ENCODE results near the gene KANK4.

KANK4 gene

DNA sequence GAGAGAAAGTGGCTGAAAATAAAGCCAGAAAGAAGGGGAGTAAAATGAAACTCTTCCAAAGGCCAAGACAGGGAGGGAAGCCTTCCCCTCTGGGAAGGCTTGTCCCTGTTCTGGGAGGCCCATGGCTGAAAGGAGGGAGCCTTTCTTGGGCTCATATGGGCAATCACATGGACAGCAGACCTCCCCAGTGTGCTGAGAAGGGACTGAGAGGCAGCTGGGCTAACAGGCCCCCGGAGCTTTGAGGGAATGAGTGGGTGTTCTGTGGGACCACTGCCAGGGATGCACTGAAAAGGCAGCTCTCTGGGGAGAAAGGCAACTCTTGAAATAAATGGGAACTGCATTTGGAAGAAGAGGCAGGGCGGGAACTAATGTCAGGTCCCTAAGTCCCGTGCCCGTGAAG, 39.1 kb downstream of the KANK4 start:
- H3K4me2 ChIP-seq (ENCODE audit: insufficient read depth, low read length, poor library complexity, severe bottlenecking) = no peak overlapping the region
- no peak overlapping the region for H3K18ac ChIP-seq (ENCODE audit: low read length)
- H4K8ac ChIP-seq (ENCODE audit: low read depth, low read length) = no peak overlapping the region
- no peak overlapping the region for H2BK15ac ChIP-seq (ENCODE audit: low read length)
- H3K23ac ChIP-seq (ENCODE audit: low read depth, low read length, poor library complexity) = no peak overlapping the region
- H2BK12ac ChIP-seq (ENCODE audit: low read length) = no peak overlapping the region
- no peak overlapping the region for H2AK5ac ChIP-seq (ENCODE audit: low read depth, low read length)
- peaks cover 0 to 13% (median 2%) of the 10 kb centered on the region in 3 experiments for H3K27me3 ChIP-seq (ENCODE audit: control insufficient read depth in 3 of 3, insufficient read depth in 3 of 3, low read depth in 1 of 3, low read length in 3 of 3)
- WGBS, 2 donors (ENCODE audit: extremely low coverage in 2 of 2, insufficient read length in 2 of 2, insufficient replicate concordance in 1 of 2) = no CpG with 5 or more reads among the region's 4 CpGs
- H2AFZ ChIP-seq (ENCODE audit: low read length) = no peak overlapping the region
- no peaks in the 10 kb centered on the region for H3K79me1 ChIP-seq (ENCODE audit: low read depth, low read length)
- H4K91ac ChIP-seq (ENCODE audit: low read depth, low read length, poor library complexity) = no peak overlapping the region
- H3K36me3 ChIP-seq (replicated peaks in 1 of 2; ENCODE audit: control insufficient read depth in 2 of 2, insufficient read depth in 2 of 2, low read length in 2 of 2) = no peaks in the 10 kb centered on the region
- no peak overlapping the region for H3K9ac ChIP-seq (ENCODE audit: low read depth, low read length, poor library complexity)
- no peak overlapping the region for H3K4ac ChIP-seq (ENCODE audit: low read length)
- H2BK5ac ChIP-seq (ENCODE audit: low read length) = no peak overlapping the region
- peaks cover 0 to 3% of the 10 kb centered on the region in 2 donors for H3K9me3 ChIP-seq (replicated peaks in 1 of 2; ENCODE audit: control insufficient read depth in 2 of 2, insufficient read depth in 1 of 2, low read depth in 1 of 2, low read length in 2 of 2)
- H3K4me3 ChIP-seq (ENCODE audit: low read length in 2 of 2) = no peak overlapping the region
- H3K14ac ChIP-seq (ENCODE audit: low read length) = no peak overlapping the region
- no peak overlapping the region for H2BK120ac ChIP-seq (ENCODE audit: low read depth, low read length)
- peaks cover 0 to 23% of the 10 kb centered on the region in 2 donors for H3K4me1 ChIP-seq (ENCODE audit: control insufficient read depth in 2 of 2, insufficient read depth in 1 of 2, low read depth in 1 of 2, low read length in 2 of 2)
- no peak for DNase-seq (ENCODE audit: low spot score)
- no peak overlapping the region for H3K27ac ChIP-seq (replicated peaks; ENCODE audit: low read length)

DNA sequence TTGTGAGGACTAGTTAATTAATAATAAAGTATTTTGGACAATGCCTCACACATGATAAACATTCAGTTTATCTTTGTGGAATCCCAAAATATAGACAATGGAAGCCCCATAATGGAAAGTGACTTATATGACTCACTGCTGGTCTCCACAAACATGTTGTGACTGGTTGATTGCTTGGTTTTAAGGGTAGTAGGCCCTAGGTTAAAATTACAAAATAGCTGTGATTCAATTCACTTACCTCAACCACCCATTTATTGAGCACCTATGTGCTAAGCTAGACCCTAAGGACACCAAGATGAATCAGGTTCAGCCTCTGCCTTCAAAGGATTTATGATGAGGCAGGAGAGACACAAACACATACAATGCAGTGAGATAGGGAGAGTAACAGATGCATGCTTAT, 42.4 kb downstream of the KANK4 start:
- peaks cover 0 to 16% of the 10 kb centered on the region in 2 donors for H3K4me1 ChIP-seq (ENCODE audit: control insufficient read depth in 2 of 2, insufficient read depth in 1 of 2, low read depth in 1 of 2, low read length in 2 of 2)
- DNase-seq (ENCODE audit: low spot score) = no peak
- peaks cover 0 to 3% of the 10 kb centered on the region in 2 donors for H3K9me3 ChIP-seq (replicated peaks in 1 of 2; ENCODE audit: control insufficient read depth in 2 of 2, insufficient read depth in 1 of 2, low read depth in 1 of 2, low read length in 2 of 2)
- H2BK5ac ChIP-seq (ENCODE audit: low read length) = no peak overlapping the region
- no peak overlapping the region for H2BK15ac ChIP-seq (ENCODE audit: low read length)
- H2BK12ac ChIP-seq (ENCODE audit: low read length) = no peak overlapping the region
- H3K27me3 ChIP-seq (ENCODE audit: control insufficient read depth in 3 of 3, insufficient read depth in 3 of 3, low read depth in 1 of 3, low read length in 3 of 3) = no peaks in the 10 kb centered on the region
- H3K9ac ChIP-seq (ENCODE audit: low read depth, low read length, poor library complexity) = no peak overlapping the region
- no peak overlapping the region for H2BK120ac ChIP-seq (ENCODE audit: low read depth, low read length)
- H3K4me2 ChIP-seq (ENCODE audit: insufficient read depth, low read length, poor library complexity, severe bottlenecking) = no peak overlapping the region
- H4K8ac ChIP-seq (ENCODE audit: low read depth, low read length) = no peak overlapping the region
- H3K14ac ChIP-seq (ENCODE audit: low read length) = no peak overlapping the region
- no peak overlapping the region for H3K4me3 ChIP-seq (ENCODE audit: low read length in 2 of 2)
- H2AK5ac ChIP-seq (ENCODE audit: low read depth, low read length) = no peak overlapping the region
- H4K91ac ChIP-seq (ENCODE audit: low read depth, low read length, poor library complexity) = no peak overlapping the region
- no peaks in the 10 kb centered on the region for H3K36me3 ChIP-seq (replicated peaks in 1 of 2; ENCODE audit: control insufficient read depth in 2 of 2, insufficient read depth in 2 of 2, low read length in 2 of 2)
- H3K27ac ChIP-seq (replicated peaks; ENCODE audit: low read length) = no peak overlapping the region
- H2AFZ ChIP-seq (ENCODE audit: low read length) = no peak overlapping the region
- no peaks in the 10 kb centered on the region for H3K79me1 ChIP-seq (ENCODE audit: low read depth, low read length)
- no peak overlapping the region for H3K18ac ChIP-seq (ENCODE audit: low read length)
- no peak overlapping the region for H3K4ac ChIP-seq (ENCODE audit: low read length)
- H3K23ac ChIP-seq (ENCODE audit: low read depth, low read length, poor library complexity) = no peak overlapping the region

DNA sequence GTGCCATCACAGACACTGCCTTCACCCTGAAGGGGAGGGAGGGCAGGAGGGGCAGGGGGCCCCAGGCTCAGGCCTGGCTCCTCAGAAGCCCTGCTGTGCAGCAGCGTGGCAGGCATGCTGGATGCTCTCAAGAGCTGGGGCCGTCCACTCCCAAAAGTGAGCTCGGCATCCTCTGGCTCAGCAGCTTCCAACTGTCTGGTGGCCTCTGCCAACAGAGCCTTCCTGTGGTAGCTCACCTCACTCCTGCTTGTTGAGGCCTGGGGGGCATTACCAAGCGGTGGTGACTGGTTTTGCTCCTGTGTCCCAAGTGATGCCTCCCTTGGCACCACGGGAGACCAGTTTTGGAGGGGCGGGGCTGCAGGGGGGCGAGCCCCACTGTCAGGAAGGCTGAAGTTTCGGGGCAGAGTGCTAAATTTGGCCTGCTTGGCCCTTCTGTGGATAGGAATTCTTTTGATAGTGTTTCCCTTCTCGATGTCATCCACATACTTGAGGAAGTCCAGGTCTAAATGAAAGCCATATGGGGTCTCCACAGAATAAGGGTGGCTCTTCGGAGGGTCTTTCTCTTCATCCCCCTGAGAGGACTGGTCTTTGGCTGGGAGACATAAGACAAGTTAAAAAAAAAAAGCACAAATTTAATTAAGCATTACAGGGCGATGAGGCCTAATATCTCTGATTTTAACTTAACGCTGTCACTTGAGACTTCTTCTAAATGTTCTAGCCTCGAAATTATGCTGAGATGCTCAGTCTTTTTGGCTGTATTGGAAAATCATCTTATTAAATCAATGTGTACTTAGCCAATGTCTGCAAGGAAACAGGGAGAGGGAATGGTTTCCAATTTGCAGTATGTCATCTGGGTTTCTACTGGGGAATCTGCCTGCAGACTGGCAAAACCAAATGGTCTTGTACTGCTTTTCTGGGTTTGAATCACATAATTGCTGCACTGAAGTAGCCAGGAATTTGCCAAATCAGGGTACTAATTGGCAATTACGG, 44.4 kb downstream of the KANK4 start:
- Histone ChIP-seq H2BK5ac (ENCODE audit: low read length) (peak overlapping the region; percentile 42), H3K79me1 (ENCODE audit: low read depth, low read length) (no peaks in the 10 kb centered on the region), H3K18ac (ENCODE audit: low read length) (peak overlapping the region; percentile 40), H3K4me1 (ENCODE audit: control insufficient read depth in 2 of 2, insufficient read depth in 1 of 2, low read depth in 1 of 2, low read length in 2 of 2) (peaks cover 0 to 18% of the 10 kb centered on the region in 2 donors), H2BK15ac (ENCODE audit: low read length) (peak overlapping the region; percentile 35), H3K14ac (ENCODE audit: low read length) (no peak overlapping the region), H4K8ac (ENCODE audit: low read depth, low read length) (no peak overlapping the region), H3K4me2 (ENCODE audit: insufficient read depth, low read length, poor library complexity, severe bottlenecking) (no peak overlapping the region), H3K9me3 (replicated peaks in 1 of 2; ENCODE audit: control insufficient read depth in 2 of 2, insufficient read depth in 1 of 2, low read depth in 1 of 2, low read length in 2 of 2) (no peaks in the 10 kb centered on the region), H3K4ac (ENCODE audit: low read length) (no peak overlapping the region), H2AFZ (ENCODE audit: low read length) (no peak overlapping the region), H2BK120ac (ENCODE audit: low read depth, low read length) (no peak overlapping the region), H2BK12ac (ENCODE audit: low read length) (peak overlapping the region; percentile 5), H2AK5ac (ENCODE audit: low read depth, low read length) (peak overlapping the region; percentile 41), H3K36me3 (replicated peaks in 1 of 2; ENCODE audit: control insufficient read depth in 2 of 2, insufficient read depth in 2 of 2, low read length in 2 of 2) (no peaks in the 10 kb centered on the region), H3K27ac (replicated peaks; ENCODE audit: low read length) (no peak overlapping the region), H3K9ac (ENCODE audit: low read depth, low read length, poor library complexity) (no peak overlapping the region), H3K4me3 (ENCODE audit: low read length in 2 of 2) (no peak overlapping the region), H4K91ac (ENCODE audit: low read depth, low read length, poor library complexity) (peak overlapping the region; percentile 27), H3K23ac (ENCODE audit: low read depth, low read length, poor library complexity) (no peak overlapping the region), H3K27me3 (ENCODE audit: control insufficient read depth in 3 of 3, insufficient read depth in 3 of 3, low read depth in 1 of 3, low read length in 3 of 3) (no peaks in the 10 kb centered on the region)
- WGBS, 2 donors (ENCODE audit: extremely low coverage in 2 of 2, insufficient read length in 2 of 2, insufficient replicate concordance in 1 of 2) = no CpG with 5 or more reads among the region's 14 CpGs
- no peak for DNase-seq (ENCODE audit: low spot score)

DNA sequence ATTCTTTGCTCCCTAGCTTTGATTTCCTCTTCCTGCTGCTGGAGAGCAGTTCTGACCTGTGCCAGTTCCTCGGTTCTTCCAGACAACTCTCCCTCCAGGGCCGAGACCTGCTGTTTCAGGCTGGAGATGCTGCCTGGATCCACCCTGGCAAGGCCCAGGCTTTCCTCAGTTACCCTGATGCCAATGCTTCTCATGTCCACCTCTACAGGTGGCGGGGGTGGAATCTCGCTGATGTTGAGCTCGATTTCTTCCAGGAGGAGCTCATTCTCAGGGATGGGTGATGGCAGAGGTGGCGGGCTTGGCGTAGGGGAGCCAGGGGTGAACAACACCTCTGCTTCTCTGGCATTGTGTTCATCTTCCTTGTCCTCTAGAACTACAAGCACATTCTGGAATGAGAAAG, 45.3 kb downstream of the KANK4 start:
- Histone ChIP-seq H3K27me3 (ENCODE audit: control insufficient read depth in 3 of 3, insufficient read depth in 3 of 3, low read depth in 1 of 3, low read length in 3 of 3) (no peaks in the 10 kb centered on the region), H3K18ac (ENCODE audit: low read length) (peak overlapping the region; percentile 29), H2BK15ac (ENCODE audit: low read length) (peak overlapping the region; percentile 46), H2AFZ (ENCODE audit: low read length) (no peak overlapping the region), H3K9me3 (replicated peaks in 1 of 2; ENCODE audit: control insufficient read depth in 2 of 2, insufficient read depth in 1 of 2, low read depth in 1 of 2, low read length in 2 of 2) (no peaks in the 10 kb centered on the region), H2BK120ac (ENCODE audit: low read depth, low read length) (no peak overlapping the region), H2BK5ac (ENCODE audit: low read length) (peak overlapping the region; percentile 42), H3K27ac (replicated peaks; ENCODE audit: low read length) (no peak overlapping the region), H3K23ac (ENCODE audit: low read depth, low read length, poor library complexity) (no peak overlapping the region), H2BK12ac (ENCODE audit: low read length) (no peak overlapping the region), H4K91ac (ENCODE audit: low read depth, low read length, poor library complexity) (no peak overlapping the region), H3K4me3 (ENCODE audit: low read length in 2 of 2) (no peak overlapping the region), H4K8ac (ENCODE audit: low read depth, low read length) (no peak overlapping the region), H3K4me2 (ENCODE audit: insufficient read depth, low read length, poor library complexity, severe bottlenecking) (no peak overlapping the region), H3K4ac (ENCODE audit: low read length) (no peak overlapping the region), H3K36me3 (replicated peaks in 1 of 2; ENCODE audit: control insufficient read depth in 2 of 2, insufficient read depth in 2 of 2, low read length in 2 of 2) (no peaks in the 10 kb centered on the region), H3K14ac (ENCODE audit: low read length) (no peak overlapping the region), H3K79me1 (ENCODE audit: low read depth, low read length) (no peaks in the 10 kb centered on the region), H2AK5ac (ENCODE audit: low read depth, low read length) (no peak overlapping the region), H3K9ac (ENCODE audit: low read depth, low read length, poor library complexity) (no peak overlapping the region), H3K4me1 (ENCODE audit: control insufficient read depth in 2 of 2, insufficient read depth in 1 of 2, low read depth in 1 of 2, low read length in 2 of 2) (peaks cover 0 to 14% of the 10 kb centered on the region in 2 donors)
- DNase-seq (ENCODE audit: low spot score) = no peak
- no CpG with 5 or more reads among the region's 7 CpGs for WGBS, 2 donors (ENCODE audit: extremely low coverage in 2 of 2, insufficient read length in 2 of 2, insufficient replicate concordance in 1 of 2)
